Forelimb muscle (tissue), 1 donor: ENCODE data around the gene ZNF816. TPM values are rescaled to one million over a fixed set of nuclear protein-coding genes. Genes with fewer than 3 reads are reported as not detected.
"Not testable (repeated sequence)": the region's sequence is repeated elsewhere in the genome, so short reads cannot be mapped to it uniquely, and the experiment has no call there.

Experiments
- DNase-seq: peaks from one replicate; pipeline ENCODE4 v3.0.0-alpha.2; 2013; ENCODE audit warnings: low read depth
- polyA plus RNA-seq: library from polyadenylated mRNA; unstranded; fragments of 120-200 nt; gene quantifications from one replicate; pipeline ENCODE4 v1.2.1, GENCODE V29; 2013; ENCODE audit not compliant: insufficient read length

Gene ZNF816
- polyA plus RNA-seq, 1 donor: 6.6 TPM

- DNase-seq: no peak
Observed at GRCh38 chr19:52961981-52962380, 700 bp downstream of the ZNF816 start.

GRCh38 chr19:52959613-52960295 is 2.9 kb downstream of the ZNF816 start:
- DNase-seq: no peak

- no peak for DNase-seq
Observed at GRCh38 chr19:52957591-52957990, 5.1 kb downstream of the ZNF816 start.

- no peak for DNase-seq
Observed at GRCh38 chr19:52956917-52957316, 5.8 kb downstream of the ZNF816 start.

- no peak for DNase-seq
Observed at GRCh38 chr19:52949422-52949821, 13.3 kb downstream of the ZNF816 start.

GRCh38 chr19:52948025-52948770 is 14.5 kb downstream of the ZNF816 start:
- no peak for DNase-seq

GRCh38 chr19:52946322-52947310 is 16.1 kb downstream of the ZNF816 start:
- no peak for DNase-seq

- DNase-seq: no peak
Observed at GRCh38 chr19:52945652-52946321, 16.9 kb downstream of the ZNF816 start.

GRCh38 chr19:52944703-52945493 is 17.8 kb downstream of the ZNF816 start:
- not testable (repeated sequence) for DNase-seq

- no peak for DNase-seq
Observed at GRCh38 chr19:52943884-52944643, 18.6 kb downstream of the ZNF816 start.

GRCh38 chr19:52943134-52943883 is 19.4 kb downstream of the ZNF816 start:
- DNase-seq: no peak

GRCh38 chr19:52942386-52943133 is 20.1 kb downstream of the ZNF816 start:
- no peak for DNase-seq

- DNase-seq: no peak
Observed at GRCh38 chr19:52941941-52942385, 20.7 kb downstream of the ZNF816 start.

GRCh38 chr19:52941523-52941922 is 21.2 kb downstream of the ZNF816 start:
- not testable (repeated sequence) for DNase-seq

- not testable (repeated sequence) for DNase-seq
Observed at GRCh38 chr19:52940905-52941304, 21.8 kb downstream of the ZNF816 start.

GRCh38 chr19:52938761-52939160 is 23.9 kb downstream of the ZNF816 start:
- DNase-seq: no peak

GRCh38 chr19:52936954-52937325 is 25.7 kb downstream of the ZNF816 start:
- DNase-seq: no peak
